Glutamatergic neuron (in vitro differentiated cells): ENCODE results near the gene GHRL. TPM values are rescaled to one million over a fixed set of nuclear protein-coding genes. Genes with fewer than 3 reads are reported as not detected.
A peak's percentile ranks its signal among the peaks of the same experiment; 100 is the strongest.

Experiments used
- DNase-seq: peaks from one replicate; pipeline ENCODE4 v3.0.0; 2022
- H3K27ac Mint-ChIP-seq: one replicate; pipeline ENCODE4 v1.8.0; 2020; ENCODE audit warnings: mild to moderate bottlenecking, mixed read lengths, inconsistent platforms; ENCODE audit not compliant: unreplicated experiment
- H3K27me3 Mint-ChIP-seq: one replicate; pipeline ENCODE4 v1.8.0; 2020; ENCODE audit warnings: mild to moderate bottlenecking, moderate library complexity, mixed read lengths, inconsistent platforms; ENCODE audit not compliant: unreplicated experiment
- H3K36me3 Mint-ChIP-seq: one replicate; pipeline ENCODE4 v1.8.0; 2020; ENCODE audit warnings: mild to moderate bottlenecking, mixed read lengths, inconsistent platforms; ENCODE audit not compliant: unreplicated experiment
- H3K4me1 Mint-ChIP-seq: one replicate; pipeline ENCODE4 v1.8.0; 2020; ENCODE audit warnings: mild to moderate bottlenecking, low read depth, mixed read lengths, inconsistent platforms; ENCODE audit not compliant: unreplicated experiment
- H3K4me3 Mint-ChIP-seq: one replicate; pipeline ENCODE4 v1.8.0; 2020; ENCODE audit warnings: mild to moderate bottlenecking, mixed read lengths, inconsistent platforms; ENCODE audit not compliant: unreplicated experiment
- H3K9me3 Mint-ChIP-seq: one replicate; pipeline ENCODE4 v1.8.0; 2020; ENCODE audit warnings: mild to moderate bottlenecking, moderate library complexity, mixed read lengths, inconsistent platforms; ENCODE audit not compliant: unreplicated experiment
- total RNA-seq: library from RNA; stranded (reverse); fragmentation: NEBNext Ultra II Directional; extraction: Animal tissue kit (Norgen Biotek cat#: 25700); gene quantifications from one replicate; pipeline ENCODE4 v1.2.1, GENCODE V29; 2021; ENCODE audit not compliant: unreplicated experiment
- TF ChIP-seq, protein P1 (sequence below): fragments of 200-600 bp; sonication (generic); IDR thresholded peaks from one replicate; pipeline ENCODE4 v1.5.0; 2021; ENCODE audit not compliant: partially characterized antibody, unreplicated experiment

The GHRL gene
- total RNA-seq, 1 donor from 2014 or later: 0.64 TPM

DNA sequence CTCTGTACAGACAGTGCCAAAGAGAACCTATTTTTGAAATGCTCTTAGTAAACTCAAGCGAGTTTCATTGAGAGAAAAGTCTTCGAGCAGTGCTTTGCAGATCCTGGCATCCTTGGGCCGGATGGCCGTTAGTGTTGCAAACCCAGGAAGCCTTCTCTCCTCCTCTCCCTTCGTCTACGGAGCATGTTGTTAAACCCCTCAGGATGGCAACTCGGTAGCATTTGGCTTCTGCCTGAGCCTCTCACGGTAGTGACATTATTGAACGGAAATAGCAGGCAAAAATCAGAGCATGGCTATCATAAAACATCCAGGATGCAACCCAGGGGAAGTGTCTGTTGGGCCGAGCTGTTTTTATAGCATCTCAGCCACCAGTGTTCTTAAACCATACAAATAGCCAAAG, 34.8 kb upstream of the GHRL start:
- H3K27me3 Mint-ChIP-seq: peaks cover 2% of the 10 kb centered on the region

DNA sequence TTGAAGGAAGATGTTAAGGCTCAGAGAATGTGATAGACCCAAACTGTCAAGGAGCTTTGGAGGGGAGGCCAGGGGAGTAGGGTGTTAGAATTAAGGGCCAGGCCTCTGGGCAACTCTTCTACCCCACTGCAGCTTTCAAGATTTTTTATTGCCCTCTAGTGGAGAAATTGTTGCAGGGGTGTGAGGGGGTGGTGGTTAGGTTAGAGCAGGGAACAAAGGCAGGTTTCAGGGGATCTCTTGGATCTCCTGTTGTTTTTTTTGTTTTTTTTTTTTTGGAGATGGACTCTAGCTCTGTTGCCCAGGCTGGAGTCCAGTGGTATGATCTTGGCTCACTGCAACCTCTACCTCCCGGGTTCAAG, 29.6 kb upstream of the GHRL start:
- DNase-seq: no peak
- peaks cover 4% of the 10 kb centered on the region for H3K4me1 Mint-ChIP-seq
- H3K27ac Mint-ChIP-seq: no peak overlapping the region
- H3K36me3 Mint-ChIP-seq: no peaks in the 10 kb centered on the region
- TF ChIP-seq, protein P1, sequence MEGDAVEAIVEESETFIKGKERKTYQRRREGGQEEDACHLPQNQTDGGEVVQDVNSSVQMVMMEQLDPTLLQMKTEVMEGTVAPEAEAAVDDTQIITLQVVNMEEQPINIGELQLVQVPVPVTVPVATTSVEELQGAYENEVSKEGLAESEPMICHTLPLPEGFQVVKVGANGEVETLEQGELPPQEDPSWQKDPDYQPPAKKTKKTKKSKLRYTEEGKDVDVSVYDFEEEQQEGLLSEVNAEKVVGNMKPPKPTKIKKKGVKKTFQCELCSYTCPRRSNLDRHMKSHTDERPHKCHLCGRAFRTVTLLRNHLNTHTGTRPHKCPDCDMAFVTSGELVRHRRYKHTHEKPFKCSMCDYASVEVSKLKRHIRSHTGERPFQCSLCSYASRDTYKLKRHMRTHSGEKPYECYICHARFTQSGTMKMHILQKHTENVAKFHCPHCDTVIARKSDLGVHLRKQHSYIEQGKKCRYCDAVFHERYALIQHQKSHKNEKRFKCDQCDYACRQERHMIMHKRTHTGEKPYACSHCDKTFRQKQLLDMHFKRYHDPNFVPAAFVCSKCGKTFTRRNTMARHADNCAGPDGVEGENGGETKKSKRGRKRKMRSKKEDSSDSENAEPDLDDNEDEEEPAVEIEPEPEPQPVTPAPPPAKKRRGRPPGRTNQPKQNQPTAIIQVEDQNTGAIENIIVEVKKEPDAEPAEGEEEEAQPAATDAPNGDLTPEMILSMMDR: peak; percentile 28
- peaks cover 2% of the 10 kb centered on the region for H3K27me3 Mint-ChIP-seq
- no peaks in the 10 kb centered on the region for H3K9me3 Mint-ChIP-seq
- H3K4me3 Mint-ChIP-seq: no peak overlapping the region

More for the DNA sequence above, 34.8 kb upstream of the GHRL start:
- Mint-ChIP-seq H3K4me1 (peaks cover 3% of the 10 kb centered on the region), H3K9me3 (no peaks in the 10 kb centered on the region), H3K4me3 (no peak overlapping the region), H3K36me3 (no peaks in the 10 kb centered on the region), H3K27ac (no peak overlapping the region)
- DNase-seq: no peak
- TF ChIP-seq, protein P1: no peak

DNA sequence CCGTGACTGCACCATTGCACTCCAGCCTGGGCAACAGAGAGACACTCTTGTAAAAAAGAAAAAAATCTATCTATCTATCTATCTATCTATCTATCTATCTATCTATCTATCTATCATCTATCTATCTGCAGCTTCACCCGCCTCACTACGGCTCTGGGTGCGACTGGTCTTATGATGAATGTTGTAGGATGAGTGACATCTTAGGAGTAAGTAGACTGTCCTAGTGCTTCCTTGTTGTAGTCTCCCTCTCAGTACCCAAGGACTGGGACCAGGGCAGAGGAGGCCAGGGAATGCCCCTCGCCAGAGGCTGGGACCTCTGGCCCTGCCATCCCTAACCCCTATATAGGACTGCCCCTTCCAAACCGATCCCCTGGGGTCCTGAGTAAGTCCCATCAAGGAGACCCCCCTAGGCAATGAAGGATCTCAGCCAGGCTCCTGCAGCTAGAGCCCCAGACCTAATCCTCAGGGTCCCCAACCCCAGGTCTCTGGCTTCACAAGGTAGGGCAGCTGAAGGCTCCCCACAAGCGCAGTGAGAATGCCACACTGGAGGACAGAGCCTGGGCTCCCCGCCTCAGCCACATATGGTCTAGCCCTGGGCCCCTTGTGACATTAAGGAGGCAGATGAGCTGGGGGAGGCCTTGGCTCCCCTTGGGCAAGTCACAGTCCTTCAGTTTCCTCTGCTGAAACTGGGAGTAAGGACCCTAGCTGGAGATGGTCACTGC, 29.0 kb upstream of the GHRL start:
- no peaks in the 10 kb centered on the region for H3K9me3 Mint-ChIP-seq
- peaks cover 2% of the 10 kb centered on the region for H3K27me3 Mint-ChIP-seq
- H3K4me3 Mint-ChIP-seq: peak overlapping the region; percentile 78
- TF ChIP-seq, protein P1: no peak
- H3K27ac Mint-ChIP-seq: no peak overlapping the region
- H3K36me3 Mint-ChIP-seq: no peaks in the 10 kb centered on the region
- DNase-seq: no peak
- peaks cover 4% of the 10 kb centered on the region for H3K4me1 Mint-ChIP-seq

DNA sequence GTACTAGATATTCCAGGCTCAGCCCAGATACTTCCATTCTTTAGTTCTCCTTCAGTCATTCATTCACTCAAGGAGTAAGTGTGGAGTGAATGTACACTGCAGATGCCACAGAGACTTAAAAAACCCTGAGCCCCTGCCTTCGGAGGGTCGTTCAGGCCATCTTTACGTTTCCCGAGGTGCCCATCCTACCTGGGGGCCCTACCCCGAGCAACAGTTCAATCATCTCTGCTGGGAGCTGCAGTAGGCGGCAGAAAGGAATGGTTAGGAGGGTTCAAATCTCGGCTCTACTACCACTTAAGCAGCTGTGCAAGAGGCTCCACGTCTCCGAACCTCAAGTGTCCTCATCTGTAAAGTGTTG, 27.6 kb upstream of the GHRL start:
- DNase-seq: no peak
- H3K4me1 Mint-ChIP-seq: peaks cover 4% of the 10 kb centered on the region
- H3K4me3 Mint-ChIP-seq: peak overlapping the region; percentile 96
- no peaks in the 10 kb centered on the region for H3K9me3 Mint-ChIP-seq
- H3K27ac Mint-ChIP-seq: peak overlapping the region; percentile 84
- peaks cover 2% of the 10 kb centered on the region for H3K27me3 Mint-ChIP-seq
- no peaks in the 10 kb centered on the region for H3K36me3 Mint-ChIP-seq
- TF ChIP-seq, protein P1: no peak

DNA sequence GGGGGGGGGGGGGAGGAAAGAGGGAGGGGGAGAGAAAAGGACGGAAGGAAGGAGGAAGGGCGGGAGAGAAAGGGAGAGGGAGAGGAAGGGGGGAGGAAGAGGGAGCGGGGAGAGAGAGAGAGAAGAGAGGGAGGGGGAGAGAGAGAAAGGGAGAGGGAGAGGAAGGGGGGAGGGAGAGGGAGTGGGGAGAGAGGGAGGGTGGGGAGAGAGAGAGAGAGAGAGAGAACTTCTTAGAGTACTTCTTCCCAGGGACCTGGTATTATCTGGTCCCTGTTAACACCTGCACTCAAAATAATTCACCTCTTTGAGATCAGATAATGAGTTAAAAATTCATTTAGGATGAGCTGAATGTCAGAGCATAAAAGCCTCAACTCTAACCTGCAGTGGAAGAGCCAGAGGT, 27.1 kb upstream of the GHRL start:
- Mint-ChIP-seq H3K27me3 (peaks cover 2% of the 10 kb centered on the region), H3K4me3 (peak overlapping the region; percentile 96), H3K27ac (no peak overlapping the region), H3K4me1 (peaks cover 4% of the 10 kb centered on the region), H3K9me3 (no peaks in the 10 kb centered on the region), H3K36me3 (no peaks in the 10 kb centered on the region)
- no peak for DNase-seq
- TF ChIP-seq, protein P1: no peak
